K562 (cell line): ENCODE data around the gene RELCH. TPM values are rescaled to one million over a fixed set of nuclear protein-coding genes. Genes with fewer than 3 reads are reported as not detected.

ENCODE experiments used
- ATF7 ChIP-seq: fragments of 450-650 bp; IDR thresholded peaks from 2 replicates; pipeline ENCODE4 v1.7.1; 2014; ENCODE audit warnings: mild to moderate bottlenecking, moderate library complexity
- ESRRA ChIP-seq: fragments of 450-650 bp; IDR thresholded peaks from 2 replicates; pipeline ENCODE4 v1.6.1; 2014; ENCODE audit warnings: low read depth, mild to moderate bottlenecking, moderate library complexity, borderline replicate concordance
- HMBOX1 ChIP-seq: sonication (generic); IDR thresholded peaks from 2 replicates; pipeline ENCODE4 v1.6.1; 2016
- HMG20A ChIP-seq: fragments of 450-650 bp; formaldehyde crosslinking; conservative IDR thresholded peaks from 2 replicates; pipeline ENCODE4 v1.4.0; 2020; ENCODE audit warnings: mild to moderate bottlenecking, mixed read lengths
- HSF4 ChIP-seq: fragments of 250-450 bp; sonication (Bioruptor Pico); IDR thresholded peaks from 2 replicates; pipeline ENCODE4 v2.1.2; 2022; ENCODE audit warnings: mild to moderate bottlenecking, moderate library complexity, borderline replicate concordance
- KAT8 ChIP-seq: fragments of 450-650 bp; IDR thresholded peaks from 2 replicates; pipeline ENCODE4 v1.6.1; 2016; ENCODE audit warnings: low read depth, mild to moderate bottlenecking
- KLF13 ChIP-seq: fragments of 450-650 bp; IDR thresholded peaks from 2 replicates; pipeline ENCODE4 v1.6.1; 2016; ENCODE audit warnings: missing genetic modification characterization, low read depth, mild to moderate bottlenecking, missing compliant biosample characterization, moderate library complexity, borderline replicate concordance
- POLR2A ChIP-seq: fragments of 450-650 bp; conservative IDR thresholded peaks from 2 replicates; pipeline ENCODE4 v1.6.1; 2016
- POU5F1 ChIP-seq: fragments of 150-350 bp; IDR thresholded peaks from 2 replicates; pipeline ENCODE4 v1.6.1; 2014; ENCODE audit warnings: borderline replicate concordance, low read length, low read depth, mild to moderate bottlenecking; ENCODE audit not compliant: partially characterized antibody
- SIN3B ChIP-seq: fragments of 450-650 bp; IDR thresholded peaks from 2 replicates; pipeline ENCODE4 v1.6.1; 2017; ENCODE audit warnings: low read depth, mild to moderate bottlenecking, moderate library complexity
- SRF ChIP-seq, 2 experiments: fragments of 250-450, 450-650 bp in 1 of 2; sonication (Bioruptor Pico) in 1 of 2; sonication (generic) in 1 of 2; formaldehyde crosslinking; IDR thresholded peaks; 2 replicates each; pipeline versions ENCODE4 v1.5.0 to v1.5.1; 2020 to 2022; ENCODE audit warnings: mild to moderate bottlenecking in 1 of 2, missing genetic modification reagents in 1 of 2
- STAT5B ChIP-seq: fragments of 250-450 bp; sonication (Bioruptor Pico); IDR thresholded peaks from 2 replicates; pipeline ENCODE4 v1.8.0; 2021; ENCODE audit warnings: mild to moderate bottlenecking, inconsistent platforms
- YBX1 ChIP-seq: fragments of 450-650 bp; IDR thresholded peaks from 2 replicates; pipeline ENCODE4 v1.7.1; 2016; ENCODE audit warnings: mild to moderate bottlenecking
- ZHX1 ChIP-seq: fragments of 150-350 bp; conservative IDR thresholded peaks from 2 replicates; pipeline ENCODE4 v1.6.1; 2014; ENCODE audit warnings: low read length
- ZNF184 ChIP-seq: sonication (generic); formaldehyde crosslinking; IDR thresholded peaks from 2 replicates; pipeline ENCODE4 v1.5.0; 2020; ENCODE audit warnings: missing genetic modification reagents
- ZNF239 ChIP-seq: fragments of 250-450 bp; sonication (Bioruptor Pico); IDR thresholded peaks from 2 replicates; pipeline ENCODE4 v1.4.0; 2020; ENCODE audit warnings: mild to moderate bottlenecking
- ZNF57 ChIP-seq: fragments of 450-650 bp; formaldehyde crosslinking; IDR thresholded peaks from 2 replicates; pipeline ENCODE4 v1.4.0; 2020; ENCODE audit warnings: mild to moderate bottlenecking, moderate library complexity
- ZNF76 ChIP-seq: fragments of 250-450 bp; sonication (Bioruptor Pico); IDR thresholded peaks from 2 replicates; pipeline ENCODE4 v1.4.0; 2020; ENCODE audit warnings: mild to moderate bottlenecking, moderate library complexity, borderline replicate concordance
- polyA plus RNA-seq, 8 experiments: library from polyadenylated mRNA; depleted of rRNA in 4 of 8; stranded (reverse) in 5 of 8; unstranded in 3 of 8; fragments of >200 nt; fragmentation: Nextera tagmentation in 2 of 8; fragmentation: Illumina TruSeq in 1 of 8; extraction: Ambion mirVana in 2 of 8; extraction: Trizol in 1 of 8; gene quantifications; 2 replicates each; pipeline versions ENCODE4 v1.2.1 to v1.2.3, GENCODE V29; 2011 to 2014; ENCODE audit warnings: inconsistent platforms in 1 of 8, missing spikeins in 1 of 8
- total RNA-seq, 7 experiments: library from RNA; depleted of rRNA in 6 of 7; stranded (reverse); fragments of >200 nt in 6 of 7; fragmentation: Illumina TruSeq in 2 of 7; extraction: Trizol in 2 of 7; gene quantifications; 2 replicates each; pipeline versions ENCODE4 v1.2.1 to v1.2.3, GENCODE V29; 2011 to 2021; ENCODE audit warnings: low replicate concordance in 1 of 7
- TF ChIP-seq, protein P1 (sequence below): fragments of 250-450 bp; sonication (Bioruptor Pico); IDR thresholded peaks from 2 replicates; pipeline ENCODE4 v1.4.0; 2020; ENCODE audit warnings: mild to moderate bottlenecking, moderate library complexity
- TF ChIP-seq, protein P2 (sequence below), 2 experiments: fragments of 250-450 bp in 1 of 2; fragments of 450-650 bp in 1 of 2; sonication (Bioruptor Pico) in 1 of 2; IDR thresholded peaks; 2 replicates each; pipeline versions ENCODE4 v1.6.1 to v1.8.0; 2016 to 2021; ENCODE audit warnings: mild to moderate bottlenecking in 2 of 2, moderate library complexity in 2 of 2, missing compliant biosample characterization in 1 of 2, missing genetic modification characterization in 1 of 2
- TF ChIP-seq, protein P3 (sequence below): fragments of 250-450 bp; sonication (Bioruptor Pico); IDR thresholded peaks from 2 replicates; pipeline ENCODE4 v1.8.0; 2021; ENCODE audit warnings: moderate library complexity, mild to moderate bottlenecking, inconsistent platforms

The RELCH gene
- total and polyA plus RNA-seq, 9 of the 15 experiments (the other 6 are each of a cell fraction or from before 2014, with no cell fraction given): 1.4 to 13.6 (median 7.6) TPM

- no peak for TF ChIP-seq ZHX1
- no peak for TF ChIP-seq ATF7
- TF ChIP-seq, protein P1, sequence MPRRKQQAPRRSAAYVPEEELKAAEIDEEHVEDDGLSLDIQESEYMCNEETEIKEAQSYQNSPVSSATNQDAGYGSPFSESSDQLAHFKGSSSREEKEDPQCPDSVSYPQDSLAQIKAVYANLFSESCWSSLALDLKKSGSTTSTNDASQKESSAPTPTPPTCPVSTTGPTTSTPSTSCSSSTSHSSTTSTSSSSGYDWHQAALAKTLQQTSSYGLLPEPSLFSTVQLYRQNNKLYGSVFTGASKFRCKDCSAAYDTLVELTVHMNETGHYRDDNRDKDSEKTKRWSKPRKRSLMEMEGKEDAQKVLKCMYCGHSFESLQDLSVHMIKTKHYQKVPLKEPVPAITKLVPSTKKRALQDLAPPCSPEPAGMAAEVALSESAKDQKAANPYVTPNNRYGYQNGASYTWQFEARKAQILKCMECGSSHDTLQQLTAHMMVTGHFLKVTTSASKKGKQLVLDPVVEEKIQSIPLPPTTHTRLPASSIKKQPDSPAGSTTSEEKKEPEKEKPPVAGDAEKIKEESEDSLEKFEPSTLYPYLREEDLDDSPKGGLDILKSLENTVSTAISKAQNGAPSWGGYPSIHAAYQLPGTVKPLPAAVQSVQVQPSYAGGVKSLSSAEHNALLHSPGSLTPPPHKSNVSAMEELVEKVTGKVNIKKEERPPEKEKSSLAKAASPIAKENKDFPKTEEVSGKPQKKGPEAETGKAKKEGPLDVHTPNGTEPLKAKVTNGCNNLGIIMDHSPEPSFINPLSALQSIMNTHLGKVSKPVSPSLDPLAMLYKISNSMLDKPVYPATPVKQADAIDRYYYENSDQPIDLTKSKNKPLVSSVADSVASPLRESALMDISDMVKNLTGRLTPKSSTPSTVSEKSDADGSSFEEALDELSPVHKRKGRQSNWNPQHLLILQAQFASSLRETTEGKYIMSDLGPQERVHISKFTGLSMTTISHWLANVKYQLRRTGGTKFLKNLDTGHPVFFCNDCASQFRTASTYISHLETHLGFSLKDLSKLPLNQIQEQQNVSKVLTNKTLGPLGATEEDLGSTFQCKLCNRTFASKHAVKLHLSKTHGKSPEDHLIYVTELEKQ (CRISPR knock-in tag): no peak
- TF ChIP-seq ZNF184 (CRISPR knock-in tag): no peak
- TF ChIP-seq SRF (CRISPR knock-in tag; IDR thresholded peaks at IDR 0.05): no peak
- TF ChIP-seq HMBOX1: 0 out of 2 replicates have a peak, but pooled peaks have one; percentile 24
- no peak for TF ChIP-seq ZNF76
- TF ChIP-seq STAT5B (CRISPR knock-in tag): no peak
- TF ChIP-seq, protein P2, sequence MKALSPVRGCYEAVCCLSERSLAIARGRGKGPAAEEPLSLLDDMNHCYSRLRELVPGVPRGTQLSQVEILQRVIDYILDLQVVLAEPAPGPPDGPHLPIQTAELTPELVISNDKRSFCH (CRISPR knock-in tag; IDR thresholded peaks at IDR 0.05): no peak
- TF ChIP-seq, protein P2 (tag; IDR thresholded peaks at IDR 0.05): 0 out of 2 replicates have a peak, but pooled peaks have one; percentile 12
- TF ChIP-seq POLR2A: peak; percentile 79
- no peak for TF ChIP-seq HMG20A (CRISPR knock-in tag)
- TF ChIP-seq ESRRA: no peak
- no peak for TF ChIP-seq KLF13 (tag)
- TF ChIP-seq, protein P3, sequence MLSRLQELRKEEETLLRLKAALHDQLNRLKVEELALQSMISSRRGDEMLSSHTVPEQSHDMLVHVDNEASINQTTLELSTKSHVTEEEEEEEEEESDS (CRISPR knock-in tag): no peak
- TF ChIP-seq HSF4 (CRISPR knock-in tag): no peak
- TF ChIP-seq POU5F1: no peak
- no peak for TF ChIP-seq ZNF57 (CRISPR knock-in tag)
- no peak for TF ChIP-seq YBX1
- TF ChIP-seq SIN3B: peak; percentile 70; the same call in 1 of the 2 replicates
- TF ChIP-seq ZNF239: no peak
- no peak for TF ChIP-seq KAT8
These were observed at the start of gene RELCH, which contains the start of gene PIGN (continued) for GRCh38 chr18:62186774-62187542.
